ENCODE measurements around the gene S100A1.

The S100A1 gene

DNA sequence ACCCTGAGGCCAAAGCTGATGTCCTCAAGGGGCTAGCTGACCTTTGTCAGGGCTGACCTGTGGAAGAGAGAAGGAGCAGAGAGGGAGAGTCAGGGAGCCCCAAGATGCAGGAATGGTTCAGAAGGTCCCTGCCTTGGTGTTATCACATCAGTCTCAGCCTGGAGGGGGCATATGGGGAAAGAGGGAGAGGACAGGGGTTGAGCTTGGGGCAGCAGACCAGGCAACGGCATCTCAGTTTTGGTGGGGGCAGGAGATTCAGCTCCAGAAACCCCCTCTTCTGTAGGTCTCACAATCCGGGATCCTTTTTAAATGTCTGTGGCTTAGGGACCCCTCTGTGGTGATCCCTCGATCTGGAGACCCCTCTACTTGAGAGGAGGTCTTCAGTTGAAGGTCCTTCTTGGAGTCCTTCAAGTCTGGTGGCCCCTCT, 1.7 kb upstream of the S100A1 start:
- ChIA-PET CTCF (interaction anchor here (0.9 to 2.7 kb wide), 13 partner anchors 11 to 101 kb away, joined by 3 to 27 read pairs (median 8); partner anchors contain the start of genes ILF2 and S100A14), POLR2A (interaction anchor here (1.3 to 2.6 kb wide), 18 partner anchors 8 to 364 kb away, joined by 3 to 72 read pairs (median 8); partner anchors contain the start of genes CHTOP, RPS27, S100A14 and S100A16)
- TF ChIP-seq SUZ12 (IDR thresholded peaks at IDR 0.05) = no peak
- TF ChIP-seq, protein P1, sequence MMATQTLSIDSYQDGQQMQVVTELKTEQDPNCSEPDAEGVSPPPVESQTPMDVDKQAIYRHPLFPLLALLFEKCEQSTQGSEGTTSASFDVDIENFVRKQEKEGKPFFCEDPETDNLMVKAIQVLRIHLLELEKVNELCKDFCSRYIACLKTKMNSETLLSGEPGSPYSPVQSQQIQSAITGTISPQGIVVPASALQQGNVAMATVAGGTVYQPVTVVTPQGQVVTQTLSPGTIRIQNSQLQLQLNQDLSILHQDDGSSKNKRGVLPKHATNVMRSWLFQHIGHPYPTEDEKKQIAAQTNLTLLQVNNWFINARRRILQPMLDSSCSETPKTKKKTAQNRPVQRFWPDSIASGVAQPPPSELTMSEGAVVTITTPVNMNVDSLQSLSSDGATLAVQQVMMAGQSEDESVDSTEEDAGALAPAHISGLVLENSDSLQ (IDR thresholded peaks at IDR 0.05) = no peak
- no peak for TF ChIP-seq L3MBTL2 (conservative IDR thresholded peaks at IDR 0.05)
- no peak for TF ChIP-seq ARNT (IDR thresholded peaks at IDR 0.05)
- TF ChIP-seq ZNF384 (IDR thresholded peaks at IDR 0.05) = no peak
- no peak for TF ChIP-seq FOXA1 (IDR thresholded peaks at IDR 0.05)
- TF ChIP-seq NFRKB (IDR thresholded peaks at IDR 0.05) = no peak
- no peak for TF ChIP-seq CTBP1 (IDR thresholded peaks at IDR 0.05; ENCODE audit: borderline replicate concordance)
- no peak for TF ChIP-seq HDGF (IDR thresholded peaks at IDR 0.05; ENCODE audit: borderline replicate concordance)
- DNase-seq (ENCODE audit: extremely low spot score) = no peak

- TF ChIP-seq ZNF384 (IDR thresholded peaks at IDR 0.05) (no peak), L3MBTL2 (conservative IDR thresholded peaks at IDR 0.05) (peak; percentile 53)
- ChIA-PET CTCF (interaction anchor here (0.6 to 2.7 kb wide), 32 partner anchors 9 to 272 kb away, joined by 3 to 27 read pairs (median 5); partner anchors contain the start of genes ILF2, S100A14 and S100A16), POLR2A (interaction anchor here (0.6 to 2.6 kb wide), 40 partner anchors 7 to 364 kb away, joined by 3 to 72 read pairs (median 6); partner anchors contain the start of genes CHTOP, CREB3L4, INTS3 and RPS27)
- peak; percentile 94 for DNase-seq (ENCODE audit: extremely low spot score)
These were observed 1.1 kb upstream of the S100A1 start, which contains the start of gene S100A13 for GRCh38 chr1:153626904-153627714. TSS of gene S100A13 (minus strand) at chr1:153627505. CDS start at chr1:153626472, 1,033 bp downstream.

- ChIA-PET CTCF (interaction anchor here (2.3 to 2.7 kb wide), 2 partner anchors 14 to 43 kb away, joined by 9 to 27 read pairs; partner anchors contain the start of gene S100A14), POLR2A (interaction anchor here (1.6 to 2.3 kb wide), 5 partner anchors 10 to 62 kb away, joined by 7 to 17 read pairs (median 8); no protein-coding TSS in a partner anchor)
- TF ChIP-seq ZNF384 (IDR thresholded peaks at IDR 0.05) (no peak), L3MBTL2 (conservative IDR thresholded peaks at IDR 0.05) (no peak), LEF1 (IDR thresholded peaks at IDR 0.05; ENCODE audit: borderline replicate concordance) (no peak), NFRKB (IDR thresholded peaks at IDR 0.05) (no peak), SP1 (IDR thresholded peaks at IDR 0.05) (no peak), FOXK2 (IDR thresholded peaks at IDR 0.05) (no peak), SUZ12 (IDR thresholded peaks at IDR 0.05) (no peak), HDGF (IDR thresholded peaks at IDR 0.05; ENCODE audit: borderline replicate concordance) (no peak), ELF4 (IDR thresholded peaks at IDR 0.05) (no peak), ARNT (IDR thresholded peaks at IDR 0.05) (no peak), BHLHE40 (IDR thresholded peaks at IDR 0.05; ENCODE audit: borderline replicate concordance) (no peak), FOXA1 (IDR thresholded peaks at IDR 0.05) (no peak), CTBP1 (IDR thresholded peaks at IDR 0.05; ENCODE audit: borderline replicate concordance) (no peak), FOXM1 (IDR thresholded peaks at IDR 0.05; ENCODE audit: borderline replicate concordance) (no peak), TARDBP (IDR thresholded peaks at IDR 0.05) (no peak)
- TF ChIP-seq, protein P1 (IDR thresholded peaks at IDR 0.05) = no peak
- DNase-seq (ENCODE audit: extremely low spot score) = no peak
These were observed 556 bp downstream of the S100A1 start for GRCh38 chr1:153628638-153629342.

DNA sequence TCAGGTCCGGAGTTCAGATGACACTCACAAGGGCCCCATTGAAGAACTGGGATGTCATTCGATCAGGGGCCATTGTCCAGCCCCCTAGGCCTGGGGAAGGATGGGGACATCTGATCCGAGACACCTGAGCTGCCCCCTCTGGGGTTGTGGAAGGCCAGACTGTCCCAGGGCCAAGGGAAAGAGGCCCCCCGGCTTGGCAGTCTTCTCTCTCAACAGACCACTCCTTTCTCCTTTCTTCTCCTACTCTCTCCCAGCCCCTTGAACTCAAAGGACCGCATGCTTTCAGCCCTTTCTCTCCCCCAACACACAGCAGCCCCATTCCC, 1.1 kb downstream of the S100A1 start:
- ChIA-PET POLR2A (interaction anchor here (1.0 to 2.2 kb wide), 2 partner anchors 18 to 61 kb away, joined by 3 to 7 read pairs; no protein-coding TSS in a partner anchor), CTCF (interaction anchor here (2.3 kb wide), 1 partner anchor 43 kb away, joined by 9 read pairs; no protein-coding TSS in a partner anchor)
- DNase-seq (ENCODE audit: extremely low spot score) = no peak
- TF ChIP-seq LEF1 (IDR thresholded peaks at IDR 0.05; ENCODE audit: borderline replicate concordance) (no peak), L3MBTL2 (conservative IDR thresholded peaks at IDR 0.05) (no peak), HDGF (IDR thresholded peaks at IDR 0.05; ENCODE audit: borderline replicate concordance) (no peak), SUZ12 (IDR thresholded peaks at IDR 0.05) (no peak), ELF4 (IDR thresholded peaks at IDR 0.05) (no peak), FOXM1 (IDR thresholded peaks at IDR 0.05; ENCODE audit: borderline replicate concordance) (no peak), NFRKB (IDR thresholded peaks at IDR 0.05) (no peak), TARDBP (IDR thresholded peaks at IDR 0.05) (no peak), ZNF384 (IDR thresholded peaks at IDR 0.05) (no peak), FOXK2 (IDR thresholded peaks at IDR 0.05) (no peak), BHLHE40 (IDR thresholded peaks at IDR 0.05; ENCODE audit: borderline replicate concordance) (no peak), SP1 (IDR thresholded peaks at IDR 0.05) (no peak), CTBP1 (IDR thresholded peaks at IDR 0.05; ENCODE audit: borderline replicate concordance) (no peak), FOXA1 (IDR thresholded peaks at IDR 0.05) (no peak), ARNT (IDR thresholded peaks at IDR 0.05) (no peak)
- TF ChIP-seq, protein P1 (IDR thresholded peaks at IDR 0.05) = no peak

- ChIA-PET POLR2A (interaction anchor here (0.8 to 2.2 kb wide), 4 partner anchors 17 to 360 kb away, joined by 3 to 7 read pairs (median 4); no protein-coding TSS in a partner anchor), CTCF (no interaction called here)
- no peak for DNase-seq (ENCODE audit: extremely low spot score)
- TF ChIP-seq ARNT (IDR thresholded peaks at IDR 0.05) = no peak
- no peak for TF ChIP-seq HDGF (IDR thresholded peaks at IDR 0.05; ENCODE audit: borderline replicate concordance)
- TF ChIP-seq, protein P1 (IDR thresholded peaks at IDR 0.05) = no peak
- TF ChIP-seq FOXM1 (IDR thresholded peaks at IDR 0.05; ENCODE audit: borderline replicate concordance) = no peak
- TF ChIP-seq LEF1 (IDR thresholded peaks at IDR 0.05; ENCODE audit: borderline replicate concordance) = no peak
- no peak for TF ChIP-seq SUZ12 (IDR thresholded peaks at IDR 0.05)
- TF ChIP-seq ELF4 (IDR thresholded peaks at IDR 0.05) = no peak
- TF ChIP-seq FOXK2 (IDR thresholded peaks at IDR 0.05) = no peak
- no peak for TF ChIP-seq L3MBTL2 (conservative IDR thresholded peaks at IDR 0.05)
- TF ChIP-seq SP1 (IDR thresholded peaks at IDR 0.05) = no peak
- no peak for TF ChIP-seq TARDBP (IDR thresholded peaks at IDR 0.05)
- TF ChIP-seq FOXA1 (IDR thresholded peaks at IDR 0.05) = no peak
- TF ChIP-seq BHLHE40 (IDR thresholded peaks at IDR 0.05; ENCODE audit: borderline replicate concordance) = no peak
- no peak for TF ChIP-seq ZNF384 (IDR thresholded peaks at IDR 0.05)
- no peak for TF ChIP-seq CTBP1 (IDR thresholded peaks at IDR 0.05; ENCODE audit: borderline replicate concordance)
- no peak for TF ChIP-seq NFRKB (IDR thresholded peaks at IDR 0.05)
These were observed 1.7 kb downstream of the S100A1 start for GRCh38 chr1:153629971-153630370.

Measured in HEK293T (cell line).